Measurements from ENCODE around the gene NFYC. TPM values are rescaled to one million over a fixed set of nuclear protein-coding genes. Genes with fewer than 3 reads are reported as not detected.

The NFYC gene
- total and polyA plus RNA-seq, 2 of the 8 experiments (the other 6 are each of a cell fraction or from before 2014, with no cell fraction given) = 54.1 to 124 TPM

DNA sequence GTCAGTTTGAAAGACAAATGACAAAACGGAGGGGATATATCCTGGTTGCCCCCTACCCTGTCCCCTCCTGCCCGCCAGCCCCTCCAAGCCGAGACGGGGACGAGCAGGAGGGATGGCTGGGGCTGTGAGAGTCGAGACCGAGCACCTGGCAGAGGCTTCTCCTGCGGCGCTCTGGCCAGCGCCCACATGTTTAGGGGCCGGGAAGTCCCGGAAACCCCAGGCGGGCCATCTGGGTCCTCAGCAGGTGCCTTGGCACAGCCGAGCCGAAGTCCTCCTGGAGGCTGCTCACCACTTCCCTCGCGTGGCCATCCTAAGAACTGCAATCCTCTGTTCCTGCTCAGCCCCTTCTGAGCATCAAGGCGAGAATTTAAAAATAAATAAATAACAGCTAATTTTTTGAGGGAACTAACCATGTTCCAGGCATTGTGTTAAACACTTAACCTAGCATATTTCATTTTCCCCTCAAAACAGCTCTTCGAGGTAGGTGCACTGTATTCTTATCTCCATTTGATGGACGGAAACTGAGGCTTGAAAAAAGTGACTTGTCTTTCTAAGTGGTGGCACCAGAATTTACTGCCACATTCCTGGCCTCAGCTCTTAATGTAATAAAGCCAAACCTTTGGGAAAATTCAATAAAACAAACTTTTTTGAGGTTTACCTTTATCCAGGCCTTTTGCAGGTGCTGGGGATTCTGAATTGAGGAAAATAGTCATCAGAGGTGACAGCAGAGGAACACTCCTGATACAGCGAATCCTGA lies 22.6 kb upstream of the NFYC start:
- H3K4me2 ChIP-seq (ENCODE audit: insufficient read depth in 1 of 2, low read depth in 2 of 2, low read length in 2 of 2) = peak overlapping the region in 1 of 2 experiments; percentile 68; a peak in 3 of 4 replicates
- FAIRE-seq = peak; percentile 81
- POLR2A ChIA-PET (ENCODE audit: partially characterized antibody) = interaction anchor here (0.8 to 3.0 kb wide), 8 partner anchors 9 to 102 kb away, joined by 3 to 16 read pairs (median 4); partner anchors contain the start of gene NFYC
- peak; percentile 73 to 82 for TF ChIP-seq RAD21 (IDR thresholded peaks at IDR 0.05 in 1 of 2, conservative IDR thresholded peaks at IDR 0.05 in 1 of 2; ENCODE audit: low read depth in 2 of 2, low read length in 2 of 2)
- TF ChIP-seq EP300 (IDR thresholded peaks at IDR 0.05; ENCODE audit: borderline replicate concordance in 1 of 2, low read depth in 2 of 2, low read length in 2 of 2) = no peak
- peak; percentile 52 for TF ChIP-seq KDM4A (IDR thresholded peaks at IDR 0.05; ENCODE audit: low read depth, low read length, severe bottlenecking)
- TF ChIP-seq, protein P1, sequence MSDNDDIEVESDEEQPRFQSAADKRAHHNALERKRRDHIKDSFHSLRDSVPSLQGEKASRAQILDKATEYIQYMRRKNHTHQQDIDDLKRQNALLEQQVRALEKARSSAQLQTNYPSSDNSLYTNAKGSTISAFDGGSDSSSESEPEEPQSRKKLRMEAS (IDR thresholded peaks at IDR 0.05) = peak; percentile 38; the same call in 1 of the 2 replicates
- TF ChIP-seq, protein P2, sequence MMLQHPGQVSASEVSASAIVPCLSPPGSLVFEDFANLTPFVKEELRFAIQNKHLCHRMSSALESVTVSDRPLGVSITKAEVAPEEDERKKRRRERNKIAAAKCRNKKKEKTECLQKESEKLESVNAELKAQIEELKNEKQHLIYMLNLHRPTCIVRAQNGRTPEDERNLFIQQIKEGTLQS (IDR thresholded peaks at IDR 0.05; ENCODE audit: insufficient read depth, low read depth, low read length) = no peak
- TF ChIP-seq, protein P3, sequence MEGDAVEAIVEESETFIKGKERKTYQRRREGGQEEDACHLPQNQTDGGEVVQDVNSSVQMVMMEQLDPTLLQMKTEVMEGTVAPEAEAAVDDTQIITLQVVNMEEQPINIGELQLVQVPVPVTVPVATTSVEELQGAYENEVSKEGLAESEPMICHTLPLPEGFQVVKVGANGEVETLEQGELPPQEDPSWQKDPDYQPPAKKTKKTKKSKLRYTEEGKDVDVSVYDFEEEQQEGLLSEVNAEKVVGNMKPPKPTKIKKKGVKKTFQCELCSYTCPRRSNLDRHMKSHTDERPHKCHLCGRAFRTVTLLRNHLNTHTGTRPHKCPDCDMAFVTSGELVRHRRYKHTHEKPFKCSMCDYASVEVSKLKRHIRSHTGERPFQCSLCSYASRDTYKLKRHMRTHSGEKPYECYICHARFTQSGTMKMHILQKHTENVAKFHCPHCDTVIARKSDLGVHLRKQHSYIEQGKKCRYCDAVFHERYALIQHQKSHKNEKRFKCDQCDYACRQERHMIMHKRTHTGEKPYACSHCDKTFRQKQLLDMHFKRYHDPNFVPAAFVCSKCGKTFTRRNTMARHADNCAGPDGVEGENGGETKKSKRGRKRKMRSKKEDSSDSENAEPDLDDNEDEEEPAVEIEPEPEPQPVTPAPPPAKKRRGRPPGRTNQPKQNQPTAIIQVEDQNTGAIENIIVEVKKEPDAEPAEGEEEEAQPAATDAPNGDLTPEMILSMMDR (IDR thresholded peaks at IDR 0.05; ENCODE audit: control extremely low read depth in 1 of 3, insufficient read depth in 1 of 3, low read depth in 1 of 3, low read length in 3 of 3) = peak; percentile 83 to 91 (median 87)

More for the DNA sequence above, 22.6 kb upstream of the NFYC start:
- Histone ChIP-seq H2AK5ac (ENCODE audit: low read depth, low read length) (no peak overlapping the region), H3K27ac (ENCODE audit: low read depth, low read length) (no peak overlapping the region), H2BK20ac (ENCODE audit: low read length) (no peak overlapping the region), H3K4me1 (replicated peaks in 1 of 4; ENCODE audit: control insufficient read depth in 3 of 4, insufficient read depth in 4 of 4, low read length in 3 of 4) (peaks cover 0 to 9% (median 7%) of the 10 kb centered on the region in 4 experiments; a peak in 6 of 7 replicates), H3K4ac (replicated peaks; ENCODE audit: insufficient read length, low read depth, low read length) (no peak overlapping the region), H2BK15ac (ENCODE audit: low read length) (no peak overlapping the region), H2BK12ac (ENCODE audit: low read depth, low read length) (no peak overlapping the region), H4K5ac (ENCODE audit: insufficient read length, low read depth, low read length) (no peak overlapping the region), H4K8ac (ENCODE audit: extremely low read depth, insufficient read depth, low read length) (no peak overlapping the region), H3K56ac (replicated peaks; ENCODE audit: insufficient read length, low read depth, low read length) (no peak overlapping the region), H3K79me1 (ENCODE audit: low read depth, low read length) (peaks cover 5% of the 10 kb centered on the region; the same call in 1 of the 2 replicates), H3K36me3 (ENCODE audit: control insufficient read depth in 2 of 4, insufficient read depth in 4 of 4, low read length in 3 of 4) (no peaks in the 10 kb centered on the region), H3K23me2 (ENCODE audit: low read depth, low read length) (peaks cover 10% of the 10 kb centered on the region; the same call in 1 of the 2 replicates), H3K27me3 (replicated peaks in 1 of 4; ENCODE audit: control insufficient read depth in 3 of 4, extremely low read depth in 1 of 4, insufficient read depth in 3 of 4, low read length in 3 of 4) (no peaks in the 10 kb centered on the region; a peak in 2 of 7 replicates), H4K91ac (replicated peaks; ENCODE audit: insufficient read length, low read length) (peak overlapping the region; percentile 51), H4K20me1 (replicated peaks in 1 of 2; ENCODE audit: control insufficient read depth in 1 of 2, insufficient read depth in 2 of 2, low read length in 2 of 2) (peaks cover 0 to 5% of the 10 kb centered on the region in 2 experiments), H3K4me3 (ENCODE audit: extremely low read depth in 1 of 4, insufficient read depth in 2 of 4, low read depth in 3 of 4, low read length in 4 of 4) (peak overlapping the region in 2 of 4 experiments; percentile 27 to 54; a peak in 4 of 8 replicates), H2BK5ac (ENCODE audit: low read depth, low read length) (no peak overlapping the region), H3K23ac (ENCODE audit: insufficient read length) (no peak overlapping the region), H3K9me3 (ENCODE audit: insufficient read depth in 2 of 2, low read depth in 1 of 2, low read length in 1 of 2) (no peaks in the 10 kb centered on the region), H2AFZ (ENCODE audit: low read length) (no peak overlapping the region), H3K9ac (replicated peaks in 1 of 4; ENCODE audit: extremely low read depth in 1 of 4, low read depth in 3 of 4, low read length in 3 of 4) (no peak overlapping the region), H3K18ac (ENCODE audit: extremely low read depth, low read length) (no peak overlapping the region), H3K14ac (ENCODE audit: insufficient read length) (no peak overlapping the region), H3K79me2 (ENCODE audit: control insufficient read depth in 1 of 2, insufficient read depth in 2 of 2, low read length in 2 of 2) (no peaks in the 10 kb centered on the region), H2BK120ac (replicated peaks; ENCODE audit: low read depth, low read length) (no peak overlapping the region)
- DNase-seq (ENCODE audit: low read depth in 1 of 2, low spot score in 2 of 2) = peak; percentile 63 to 96
- WGBS, 2 experiments (ENCODE audit: extremely low coverage in 1 of 2, insufficient coverage in 1 of 2, insufficient read length in 1 of 2, insufficient replicate concordance in 2 of 2, low coverage in 1 of 2, low lambda C conversion rate in 2 of 2, missing lambda C conversion rate in 1 of 2) = 19% methylated on average over 19 of the region's 21 CpGs; no CpG with 5 or more reads in 1 of the 2 experiments
- CTCF ChIA-PET (ENCODE audit: partially characterized antibody) = interaction anchor here (0.6 to 37.5 kb wide), 29 partner anchors 9 to 185 kb away, joined by 3 to 684 read pairs (median 5); partner anchors contain the start of gene NFYC
